Inflammatory macrophage treated with lipopolysaccharide for 4 hours (primary cell): Measurements from ENCODE around the gene CD160.
A peak's percentile ranks its signal among the peaks of the same experiment; 100 is the strongest.
"Not testable (repeated sequence)": the region's sequence is repeated elsewhere in the genome, so short reads cannot be mapped to it uniquely, and the experiment has no call there.

Experiments
- DNase-seq: peaks from one replicate; pipeline ENCODE4 v3.0.0-alpha.2; 2020

Gene CD160

DNA sequence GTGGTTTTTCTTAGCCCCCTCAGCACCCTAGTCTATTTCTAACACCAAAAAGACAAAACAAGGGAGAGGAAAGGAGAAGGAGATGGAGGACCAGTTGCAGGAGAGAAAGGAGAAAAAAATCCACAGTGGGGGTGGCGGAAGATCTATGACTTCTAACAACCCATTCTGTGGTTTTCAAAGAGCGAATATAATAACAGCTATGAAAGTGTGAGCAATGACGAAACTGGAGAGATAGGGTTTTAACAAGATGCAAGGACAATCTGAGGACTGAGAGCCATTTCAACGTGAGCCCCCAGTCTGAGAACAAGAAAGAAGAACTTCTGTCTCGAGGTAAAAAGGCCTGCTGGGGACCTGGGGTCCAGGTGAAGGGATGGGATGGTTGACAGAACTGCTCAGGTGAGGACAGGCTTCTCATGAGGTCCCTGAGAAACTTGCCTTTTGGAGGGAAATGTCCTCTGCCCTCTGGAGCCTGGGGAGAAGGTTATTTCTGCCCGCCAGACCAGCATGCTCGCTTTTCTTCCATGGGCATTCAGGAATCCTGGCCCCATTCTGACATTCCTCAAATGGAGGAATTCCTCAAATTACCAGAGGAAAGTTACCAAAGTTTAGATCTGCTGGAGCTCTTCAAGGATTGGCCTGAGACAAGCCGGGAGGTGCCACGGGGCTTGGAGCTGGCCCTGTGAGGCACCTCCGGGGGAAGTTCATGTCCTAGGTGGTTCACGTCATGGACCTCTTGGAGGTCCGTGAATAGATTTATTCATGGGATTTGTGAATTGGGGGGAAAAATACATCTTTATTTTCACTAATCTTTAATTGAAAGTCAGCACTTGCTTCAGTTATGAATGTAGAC, at the start of gene CD160:
TSS of gene CD160 (plus strand) at position 270 of the 850 bp plus-strand sequence. CDS start 8,829 bp downstream, outside the sequence.
- DNase-seq, result no peak

- not testable (repeated sequence) for DNase-seq
These were observed 48.1 kb upstream of the CD160 start for GRCh38 chr1:145670995-145671745.

DNA sequence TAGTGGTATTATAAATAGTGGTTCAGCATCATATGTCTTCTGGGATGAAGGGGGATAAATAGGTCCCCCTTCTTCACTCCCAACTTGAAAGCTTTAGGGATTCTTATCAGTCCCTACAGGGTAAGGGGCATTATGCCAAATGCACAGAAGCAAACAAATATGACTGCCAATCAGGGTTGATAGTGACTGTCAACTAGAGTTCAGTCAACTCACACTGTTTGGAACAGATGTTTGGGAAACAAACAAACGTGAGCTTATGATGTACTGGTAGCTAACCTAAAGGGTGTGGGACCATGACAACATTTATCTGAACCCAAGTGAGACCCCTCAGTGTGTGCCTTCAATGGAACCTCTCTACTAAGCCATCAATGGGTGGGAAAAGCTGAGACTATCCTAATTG, 46.1 kb upstream of the CD160 start:
- DNase-seq, result not testable (repeated sequence)

DNA sequence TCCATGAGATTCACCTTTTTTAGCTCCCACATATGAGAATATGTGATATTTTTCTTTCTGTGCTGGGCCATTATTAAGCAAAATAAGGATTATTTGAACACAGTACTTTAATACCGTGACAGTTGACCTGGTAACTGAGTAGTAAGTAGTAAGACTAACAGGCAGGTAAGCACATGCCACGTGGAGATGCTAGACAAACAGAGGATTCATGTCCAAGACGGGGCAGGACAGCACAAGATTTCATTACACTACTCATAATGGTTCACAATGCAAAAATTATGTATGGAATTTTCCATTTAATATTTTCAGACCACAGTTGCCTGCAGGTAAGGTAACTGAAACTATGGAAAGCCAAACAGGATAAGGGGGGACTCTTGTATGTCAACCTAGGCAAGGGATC, 34.4 kb upstream of the CD160 start:
- not testable (repeated sequence) for DNase-seq

DNA sequence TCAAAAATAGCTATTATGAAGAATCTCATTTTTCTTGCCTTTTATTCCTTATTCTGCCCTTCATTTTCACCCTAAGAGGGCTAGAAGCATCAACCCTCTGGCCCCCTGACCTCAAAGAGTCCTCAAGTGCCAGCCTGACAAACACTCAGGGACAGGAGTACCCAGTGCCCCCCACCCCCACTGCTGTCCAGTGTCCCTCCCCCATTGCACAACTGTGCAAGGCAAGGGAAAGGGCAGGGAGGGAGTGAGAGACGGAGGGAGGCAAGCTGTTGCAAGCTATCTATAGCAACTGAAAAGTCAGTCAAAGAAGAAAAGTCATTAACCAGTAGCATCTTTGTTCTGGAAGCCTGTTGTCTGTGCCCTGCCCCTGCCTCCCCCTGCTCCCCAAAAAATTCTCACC, 33.2 kb upstream of the CD160 start:
- not testable (repeated sequence) for DNase-seq

GRCh38 chr1:145688328-145688727, 31.0 kb upstream of the CD160 start:
- DNase-seq, result no peak

DNA sequence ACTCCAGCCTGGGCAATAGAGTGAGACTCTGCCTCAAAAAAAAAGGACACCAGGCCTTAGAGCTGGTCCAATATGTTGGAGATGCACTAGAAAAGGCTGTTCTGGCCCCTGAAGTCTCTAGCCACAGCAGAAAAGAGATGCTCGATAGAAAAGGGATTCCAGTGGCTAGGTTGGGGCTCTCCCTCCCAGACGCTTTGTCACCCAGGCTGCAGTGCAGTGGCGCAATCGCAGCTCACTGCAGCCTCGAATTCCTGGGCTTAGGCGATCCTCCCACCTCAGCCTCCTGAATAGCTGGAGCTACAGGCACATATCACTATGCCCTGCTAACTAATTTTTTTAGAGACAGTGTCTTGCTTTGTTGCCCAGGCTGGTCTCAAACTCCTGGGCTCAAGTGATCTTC, 30.4 kb upstream of the CD160 start:
- DNase-seq, result no peak

GRCh38 chr1:145689922-145690321, 29.4 kb upstream of the CD160 start:
- no peak for DNase-seq

DNA sequence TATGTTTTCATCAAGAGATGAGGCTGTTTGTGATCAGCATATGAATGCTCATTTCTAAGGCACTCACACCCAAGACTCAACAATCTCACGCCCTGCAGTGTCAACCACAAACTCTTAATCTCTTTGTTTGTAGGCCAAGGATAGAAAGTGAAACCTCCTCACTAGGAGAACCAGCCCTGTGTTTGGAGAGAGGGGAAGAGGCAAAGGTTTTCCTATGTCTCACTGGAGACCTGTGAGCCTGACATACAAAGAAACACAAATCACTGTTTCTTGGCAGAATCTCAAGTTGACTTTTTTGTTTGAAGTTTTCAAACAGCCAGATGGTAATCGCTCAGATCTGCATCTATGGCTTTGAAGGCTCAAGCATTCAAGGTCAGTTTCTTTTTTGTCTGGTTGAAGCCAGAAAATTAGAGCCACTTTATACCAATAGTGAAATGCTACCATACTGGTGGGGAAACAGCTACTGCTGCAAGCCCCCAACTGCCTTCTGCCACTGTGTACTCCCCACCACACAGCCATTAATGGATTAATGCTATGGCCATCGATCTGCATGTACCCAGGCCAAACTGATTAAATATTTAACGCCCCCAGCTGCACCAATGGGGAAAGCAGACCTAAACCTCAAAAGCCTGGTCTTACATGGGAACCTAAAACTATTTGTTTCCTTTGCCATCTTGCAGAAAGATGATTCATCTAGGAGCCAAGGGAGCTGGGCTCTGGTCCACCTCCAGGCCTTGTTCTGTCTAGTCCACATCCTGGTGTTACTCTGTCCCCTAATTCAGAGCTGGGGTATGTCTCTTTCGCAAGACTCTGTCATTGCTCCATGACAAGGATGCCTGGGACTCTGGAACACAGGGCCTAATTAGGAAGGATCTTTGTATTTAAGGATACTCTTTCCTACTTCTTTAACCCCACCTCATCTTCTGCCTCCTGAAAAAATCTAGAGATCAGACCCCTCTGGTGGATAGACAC, 28.4 kb upstream of the CD160 start:
- peak; percentile 28 for DNase-seq

- DNase-seq, result no peak
These were observed 26.4 kb upstream of the CD160 start for GRCh38 chr1:145692785-145693443.

DNA sequence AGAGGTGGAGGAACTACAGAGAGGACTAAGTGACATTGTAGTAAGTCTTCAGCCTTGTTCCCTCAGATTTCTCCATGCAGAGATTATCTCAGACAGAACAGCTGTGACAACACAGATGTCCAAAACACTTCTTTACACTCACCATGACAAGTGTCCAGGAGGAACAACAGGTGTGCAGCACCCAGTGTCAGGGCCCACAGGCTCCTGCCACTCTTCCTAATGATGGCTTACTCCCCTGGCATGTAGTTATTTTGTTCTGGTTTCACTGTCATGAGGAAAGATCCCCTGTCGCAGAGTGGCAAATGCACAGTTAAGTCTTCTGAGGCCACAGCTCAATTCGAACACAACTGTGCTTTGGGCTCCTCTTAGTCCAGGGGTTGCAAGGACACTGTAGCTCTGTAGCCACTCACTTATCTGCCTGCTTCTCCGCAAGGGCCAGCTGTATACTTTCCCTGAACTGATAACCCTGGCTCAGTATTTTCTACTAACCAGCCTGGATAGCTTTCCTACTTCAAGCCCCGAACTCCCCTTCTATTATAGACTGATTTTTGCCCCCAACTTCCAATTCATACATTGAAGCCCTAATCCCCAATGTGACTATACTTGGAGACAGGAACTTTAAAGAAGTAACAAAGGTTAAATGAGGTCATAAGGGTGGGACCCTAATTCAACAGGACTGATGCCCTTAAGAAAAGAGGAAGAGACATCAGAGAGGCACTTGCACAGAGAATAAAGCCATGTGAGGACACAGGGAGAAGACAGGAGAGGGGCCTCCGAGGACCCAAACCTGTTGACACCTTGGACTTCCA, 23.3 kb upstream of the CD160 start:
- DNase-seq, result peak; percentile 47

- no peak for DNase-seq
These were observed 22.7 kb upstream of the CD160 start for GRCh38 chr1:145696630-145696960.

GRCh38 chr1:145701306-145701862, 17.9 kb upstream of the CD160 start:
- DNase-seq, result no peak

GRCh38 chr1:145702052-145702451, 17.2 kb upstream of the CD160 start:
- no peak for DNase-seq

- DNase-seq, result no peak
These were observed 16.5 kb upstream of the CD160 start for GRCh38 chr1:145702826-145703225.

- DNase-seq, result no peak
These were observed 13.7 kb upstream of the CD160 start for GRCh38 chr1:145705622-145706021.

- DNase-seq, result no peak
These were observed 13.1 kb upstream of the CD160 start for GRCh38 chr1:145706086-145706664.

DNA sequence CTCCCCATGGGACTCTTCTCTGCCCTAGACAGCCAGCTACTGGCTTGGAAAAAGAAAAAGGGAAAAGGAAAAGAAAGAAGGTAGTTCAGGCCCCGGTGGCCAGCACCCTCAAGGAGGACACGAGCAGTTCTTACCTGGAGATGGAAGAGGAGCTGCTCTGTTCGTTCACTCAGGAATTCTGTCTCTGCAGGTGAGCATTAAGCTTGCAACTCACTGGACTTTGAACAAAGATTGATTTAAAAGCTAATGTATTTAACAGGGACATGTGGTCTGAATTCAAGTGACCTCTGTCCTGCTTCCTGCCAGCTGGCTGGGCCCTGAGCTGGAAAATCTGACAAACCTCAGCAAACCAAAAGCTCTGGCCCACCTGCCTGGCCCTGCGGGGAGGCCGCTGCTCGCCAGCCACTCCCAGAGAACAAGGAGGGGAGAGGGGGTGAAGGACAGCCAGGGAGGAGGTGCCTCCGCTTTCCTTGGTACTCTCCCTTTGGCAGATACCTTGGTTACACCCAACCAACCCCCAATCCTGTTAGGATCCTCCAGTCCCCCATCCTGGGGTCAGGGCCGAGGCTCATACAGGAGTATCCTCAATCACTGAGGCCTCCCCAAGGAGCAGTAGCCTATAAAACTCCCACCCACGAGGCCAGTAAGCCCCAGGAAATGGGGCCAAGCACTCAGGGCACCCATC, 12.0 kb upstream of the CD160 start, which contains the start of gene PDZK1:
TSS of gene PDZK1 (minus strand) at position 186 of the 685 bp plus-strand sequence. CDS start 19,347 bp downstream, outside the sequence.
- no peak for DNase-seq

GRCh38 chr1:145708063-145708462, 11.2 kb upstream of the CD160 start:
- no peak for DNase-seq
